HCT116 (cell line): ENCODE data around the gene MME.

Experiments used
- CTCF ChIP-seq, 3 experiments: fragments of 200-600 bp in 1 of 3; sonication (generic) in 1 of 3; IDR thresholded peaks in 2 of 3; conservative IDR thresholded peaks in 1 of 3; 2 replicates each; pipeline ENCODE4 v1.5.1; 2012 to 2017; ENCODE audit warnings: low read depth in 2 of 3, low read length in 2 of 3, antibody characterized with exemption in 1 of 3, borderline replicate concordance in 1 of 3, control low read depth in 1 of 3, mild to moderate bottlenecking in 1 of 3, mixed read lengths in 1 of 3, mixed run types in 1 of 3, moderate library complexity in 1 of 3; ENCODE audit not compliant: insufficient read depth in 1 of 3
- EZH2 ChIP-seq: fragments of 200-600 bp; sonication (generic); IDR thresholded peaks from 2 replicates; pipeline ENCODE4 v1.6.1; 2017; ENCODE audit warnings: antibody characterized with exemption, mixed run types
- MAX ChIP-seq: IDR thresholded peaks from 2 replicates; pipeline ENCODE4 v1.6.1; 2012
- POLR2A ChIP-seq: IDR thresholded peaks from 2 replicates; pipeline ENCODE4 v1.7.0; 2011; ENCODE audit warnings: borderline replicate concordance; ENCODE audit not compliant: insufficient read depth, insufficient read length; ENCODE audit errors: extremely low read depth
- ZNF274 ChIP-seq: fragments of 200-500 bp; sonication (Bioruptor generic); IDR thresholded peaks from 2 replicates; pipeline ENCODE4 v1.6.1; 2014; ENCODE audit warnings: mild to moderate bottlenecking, low read depth, low read length, inconsistent platforms

- TF ChIP-seq CTCF (IDR thresholded peaks at IDR 0.05 in 2 of 3, conservative IDR thresholded peaks at IDR 0.05 in 1 of 3; ENCODE audit: borderline replicate concordance in 1 of 3, insufficient read depth in 1 of 3, low read depth in 2 of 3, low read length in 2 of 3) (no peak), EZH2 (no peak), MAX (no peak), ZNF274 (no peak), POLR2A (no peak)
Observed at GRCh38 chr3:155135003-155135402, 54.9 kb downstream of the MME start.
